GM19452 (cell line): ENCODE data around the gene TMEM128.
"Not testable (repeated sequence)": the region's sequence is repeated elsewhere in the genome, so short reads cannot be mapped to it uniquely, and the experiment has no call there.

Experiments used
- ATAC-seq: cut with Tn5 transposase; IDR thresholded peaks from one replicate; pipeline ENCODE4 v1.9.1; 2021; ENCODE audit not compliant: unreplicated experiment

Gene TMEM128

GRCh38 chr4:4256799-4257198 lies 8.8 kb upstream of the TMEM128 start:
- ATAC-seq, result no peak

GRCh38 chr4:4254666-4255065 lies 6.6 kb upstream of the TMEM128 start:
- no peak for ATAC-seq

GRCh38 chr4:4254199-4254598 lies 6.2 kb upstream of the TMEM128 start:
- ATAC-seq, result no peak

GRCh38 chr4:4249866-4250265 lies 1.8 kb upstream of the TMEM128 start:
- ATAC-seq, result no peak

GRCh38 chr4:4249342-4249741 lies 1.3 kb upstream of the TMEM128 start:
- not testable (repeated sequence) for ATAC-seq

- no peak for ATAC-seq
Observed at GRCh38 chr4:4248885-4249203, 821 bp upstream of the TMEM128 start.

GRCh38 chr4:4247696-4248028 lies 361 bp downstream of the TMEM128 start:
- peak; percentile 19 for ATAC-seq

GRCh38 chr4:4245172-4245571 lies 2.9 kb downstream of the TMEM128 start:
- no peak for ATAC-seq

GRCh38 chr4:4239551-4239950 lies 8.5 kb downstream of the TMEM128 start:
- not testable (repeated sequence) for ATAC-seq

- no peak for ATAC-seq
Observed at GRCh38 chr4:4233610-4234009, 14.4 kb downstream of the TMEM128 start.

- no peak for ATAC-seq
Observed at GRCh38 chr4:4228356-4228668, 19.7 kb downstream of the TMEM128 start.

- ATAC-seq, result no peak
Observed at GRCh38 chr4:4227510-4228355, 20.3 kb downstream of the TMEM128 start.

GRCh38 chr4:4226606-4227438 lies 21.2 kb downstream of the TMEM128 start, which contains the start of gene OTOP1:
Gene OTOP1 (minus strand): TSS chr4:4226929. CDS start chr4:4226864, 65 bp downstream.
- ATAC-seq, result no peak

GRCh38 chr4:4225915-4226605 lies 22.0 kb downstream of the TMEM128 start:
- no peak for ATAC-seq

GRCh38 chr4:4217113-4217512 lies 30.9 kb downstream of the TMEM128 start:
- ATAC-seq, result no peak

GRCh38 chr4:4216648-4217047 lies 31.4 kb downstream of the TMEM128 start:
- ATAC-seq, result no peak

GRCh38 chr4:4213674-4214073 lies 34.3 kb downstream of the TMEM128 start:
- ATAC-seq, result not testable (repeated sequence)

GRCh38 chr4:4206204-4206603 lies 41.8 kb downstream of the TMEM128 start:
- ATAC-seq, result no peak

GRCh38 chr4:4204401-4204745 lies 43.6 kb downstream of the TMEM128 start:
- ATAC-seq, result no peak

GRCh38 chr4:4203688-4204400 lies 44.2 kb downstream of the TMEM128 start:
- no peak for ATAC-seq

- ATAC-seq, result no peak
Observed at GRCh38 chr4:4202510-4202909, 45.5 kb downstream of the TMEM128 start.
